Suprapubic skin (tissue), 3 donors: ENCODE data around the gene NUP50.

Source experiments
- CTCF ChIP-seq, 2 donors: fragments of 200-600 bp in 1 of 2; fragments of 450-650 bp in 1 of 2; sonication (generic) in 1 of 2; IDR thresholded peaks; one replicate each; pipeline ENCODE4 v1.5.1; 2016 to 2019; ENCODE audit warnings: antibody characterized with exemption in 2 of 2, mild to moderate bottlenecking in 1 of 2, moderate library complexity in 1 of 2
- EP300 ChIP-seq: sonication (generic); formaldehyde crosslinking; IDR thresholded peaks from one replicate; pipeline ENCODE4 v1.6.1; 2017; ENCODE audit warnings: antibody characterized with exemption

- TF ChIP-seq CTCF (IDR thresholded peaks at IDR 0.05) = no peak
- no peak for TF ChIP-seq EP300
Observed at GRCh38 chr22:45206233-45206632, 42.5 kb downstream of the NUP50 start.
